Tibial nerve (tissue), 4 donors: Measurements from ENCODE around the gene SUGP1. TPM values are rescaled to one million over a fixed set of nuclear protein-coding genes. Genes with fewer than 3 reads are reported as not detected.

Experiments used
- DNase-seq, 2 donors: peaks; one replicate each; pipeline ENCODE4 v3.0.0-alpha.2; 2019; ENCODE audit warnings: low spot score in 2 of 2
- H3K27ac ChIP-seq, 4 donors: fragments of 200-600 bp; sonication (generic) in 3 of 4; one replicate each; pipeline ENCODE4 v1.5.1; 2017 to 2019; ENCODE audit warnings: mild to moderate bottlenecking in 1 of 4
- H3K27me3 ChIP-seq, 2 donors: fragments of 200-600 bp; sonication (generic) in 1 of 2; one replicate each; pipeline versions ENCODE4 v1.5.1 to v1.6.0; 2017 to 2019
- H3K36me3 ChIP-seq, 3 donors: fragments of 200-600 bp; sonication (generic); one replicate each; pipeline ENCODE4 v1.5.1; 2018 to 2019
- H3K4me1 ChIP-seq, 4 donors: fragments of 200-600 bp; sonication (generic) in 3 of 4; one replicate each; pipeline ENCODE4 v1.5.1; 2017 to 2019
- H3K4me3 ChIP-seq, 4 donors: fragments of 200-600 bp; sonication (generic) in 3 of 4; one replicate each; pipeline ENCODE4 v1.5.1; 2017 to 2019; ENCODE audit warnings: mild to moderate bottlenecking in 1 of 4, moderate library complexity in 1 of 4
- H3K9me3 ChIP-seq, 4 donors: fragments of 200-600 bp; sonication (generic) in 3 of 4; one replicate each; pipeline ENCODE4 v1.5.1; 2017 to 2019
- EP300 ChIP-seq, 2 donors: sonication (generic); formaldehyde crosslinking; IDR thresholded peaks; one replicate each; pipeline ENCODE4 v1.6.1; 2017; ENCODE audit warnings: antibody characterized with exemption in 2 of 2, mild to moderate bottlenecking in 1 of 2
- POLR2A ChIP-seq, 2 donors: fragments of 450-650 bp; IDR thresholded peaks; one replicate each; pipeline ENCODE4 v1.6.1; 2017; ENCODE audit warnings: antibody characterized with exemption in 2 of 2, mild to moderate bottlenecking in 2 of 2, moderate library complexity in 2 of 2
- WGBS, 2 donors: methylation state at CpG; one replicate each; pipeline ENCODE4 v1.1.5; 2018; 5-methylcytosine and 5-hydroxymethylcytosine counted together
- total RNA-seq, 4 donors: library from RNA; depleted of rRNA; stranded (reverse); fragments of >200 nt; gene quantifications; one replicate each; pipeline ENCODE4 v1.1.0, GENCODE V29; 2016
- TF ChIP-seq, protein P1 (sequence below), 5 experiments: fragments of 200-600 bp in 3 of 5; fragments of 450-650 bp in 2 of 5; sonication (generic) in 3 of 5; IDR thresholded peaks; one replicate each; pipeline ENCODE4 v1.5.1; 2016 to 2019; ENCODE audit warnings: antibody characterized with exemption in 5 of 5, mild to moderate bottlenecking in 3 of 5, moderate library complexity in 2 of 5

The SUGP1 gene
- total RNA-seq, 4 donors from 2014 or later, result 21.6 to 36.0 (median 27.5) TPM

DNA sequence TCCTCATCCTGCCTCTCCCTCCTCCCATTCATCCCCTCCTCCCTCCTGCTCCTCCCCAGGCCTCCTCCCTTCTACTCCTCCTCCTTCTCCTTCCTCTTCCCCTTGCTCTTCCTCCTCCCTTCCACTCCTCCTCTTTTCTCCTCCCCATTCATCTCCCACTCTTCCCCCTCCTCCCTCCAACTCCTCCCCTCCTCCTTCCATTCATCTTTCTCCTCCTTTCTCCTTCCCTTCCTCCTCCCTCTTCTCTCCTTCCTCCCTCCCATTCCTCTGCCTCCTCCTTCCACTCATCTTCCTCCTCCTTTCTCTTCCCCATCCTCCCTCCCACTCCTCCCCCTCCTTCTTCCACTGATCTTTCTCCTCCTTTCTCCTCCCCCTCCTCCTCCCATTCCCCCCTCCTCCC, 80.6 kb downstream of the SUGP1 start:
- no peak for DNase-seq
- TF ChIP-seq EP300 (IDR thresholded peaks at IDR 0.05), result no peak
- TF ChIP-seq, protein P1, sequence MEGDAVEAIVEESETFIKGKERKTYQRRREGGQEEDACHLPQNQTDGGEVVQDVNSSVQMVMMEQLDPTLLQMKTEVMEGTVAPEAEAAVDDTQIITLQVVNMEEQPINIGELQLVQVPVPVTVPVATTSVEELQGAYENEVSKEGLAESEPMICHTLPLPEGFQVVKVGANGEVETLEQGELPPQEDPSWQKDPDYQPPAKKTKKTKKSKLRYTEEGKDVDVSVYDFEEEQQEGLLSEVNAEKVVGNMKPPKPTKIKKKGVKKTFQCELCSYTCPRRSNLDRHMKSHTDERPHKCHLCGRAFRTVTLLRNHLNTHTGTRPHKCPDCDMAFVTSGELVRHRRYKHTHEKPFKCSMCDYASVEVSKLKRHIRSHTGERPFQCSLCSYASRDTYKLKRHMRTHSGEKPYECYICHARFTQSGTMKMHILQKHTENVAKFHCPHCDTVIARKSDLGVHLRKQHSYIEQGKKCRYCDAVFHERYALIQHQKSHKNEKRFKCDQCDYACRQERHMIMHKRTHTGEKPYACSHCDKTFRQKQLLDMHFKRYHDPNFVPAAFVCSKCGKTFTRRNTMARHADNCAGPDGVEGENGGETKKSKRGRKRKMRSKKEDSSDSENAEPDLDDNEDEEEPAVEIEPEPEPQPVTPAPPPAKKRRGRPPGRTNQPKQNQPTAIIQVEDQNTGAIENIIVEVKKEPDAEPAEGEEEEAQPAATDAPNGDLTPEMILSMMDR (IDR thresholded peaks at IDR 0.05), result no peak
- no peak for TF ChIP-seq POLR2A (IDR thresholded peaks at IDR 0.05)
- H3K27me3 ChIP-seq, result peaks cover 0 to 15% of the 10 kb centered on the region in 2 donors

DNA sequence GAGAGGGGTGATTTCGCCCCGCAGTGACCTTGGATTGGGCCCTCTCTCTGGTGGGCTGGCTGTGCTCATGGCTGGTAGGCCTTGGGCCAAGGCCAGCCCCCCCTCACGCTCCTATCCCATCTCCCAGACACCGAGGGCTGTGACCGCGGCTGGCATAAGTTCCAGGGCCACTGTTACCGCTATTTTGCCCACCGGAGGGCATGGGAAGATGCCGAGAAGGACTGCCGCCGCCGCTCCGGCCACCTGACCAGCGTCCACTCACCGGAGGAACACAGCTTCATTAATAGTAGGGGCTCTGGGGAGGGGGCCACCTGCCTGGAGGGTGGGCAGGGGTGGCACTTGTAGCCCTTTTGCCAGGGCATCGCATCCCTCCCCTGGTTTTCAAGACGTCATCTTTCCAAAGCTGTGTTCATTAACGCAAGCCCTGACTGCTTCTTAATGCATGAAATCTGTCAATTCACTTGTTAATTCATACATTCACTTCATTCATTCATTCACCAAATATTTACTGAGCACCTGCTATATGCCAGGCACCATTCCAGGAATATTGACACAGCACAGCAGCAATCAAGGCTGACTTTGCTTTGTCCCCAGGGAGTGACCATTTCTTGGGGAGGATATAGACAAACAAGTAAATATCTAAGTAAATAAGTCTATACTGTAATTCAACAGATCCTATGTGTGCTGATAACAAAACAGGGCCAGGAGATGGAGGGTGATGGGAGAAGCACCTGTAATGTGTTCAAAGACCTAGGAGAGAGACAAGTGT, 82.0 kb downstream of the SUGP1 start:
- WGBS, 2 donors, result 75 to 83% methylated on average over 14 to 16 of the region's 18 CpGs
- H3K27ac ChIP-seq, result no peak overlapping the region
- no peaks in the 10 kb centered on the region for H3K4me1 ChIP-seq
- peaks cover 0 to 4% (median 0%) of the 10 kb centered on the region in 3 donors for H3K36me3 ChIP-seq
- DNase-seq, result no peak
- H3K27me3 ChIP-seq, result peaks cover 0 to 15% of the 10 kb centered on the region in 2 donors
- TF ChIP-seq EP300 (IDR thresholded peaks at IDR 0.05) (no peak), POLR2A (IDR thresholded peaks at IDR 0.05) (no peak)
- TF ChIP-seq, protein P1 (IDR thresholded peaks at IDR 0.05), result no peak
- peaks cover 0 to 31% (median 5%) of the 10 kb centered on the region in 4 donors for H3K9me3 ChIP-seq
- H3K4me3 ChIP-seq, result no peak overlapping the region

More for the DNA sequence above, 80.6 kb downstream of the SUGP1 start:
- no peaks in the 10 kb centered on the region for H3K4me1 ChIP-seq
- H3K4me3 ChIP-seq, result no peak overlapping the region
- peaks cover 0 to 17% (median 3%) of the 10 kb centered on the region in 4 donors for H3K9me3 ChIP-seq
- no peaks in the 10 kb centered on the region for H3K36me3 ChIP-seq
- no peak overlapping the region for H3K27ac ChIP-seq

DNA sequence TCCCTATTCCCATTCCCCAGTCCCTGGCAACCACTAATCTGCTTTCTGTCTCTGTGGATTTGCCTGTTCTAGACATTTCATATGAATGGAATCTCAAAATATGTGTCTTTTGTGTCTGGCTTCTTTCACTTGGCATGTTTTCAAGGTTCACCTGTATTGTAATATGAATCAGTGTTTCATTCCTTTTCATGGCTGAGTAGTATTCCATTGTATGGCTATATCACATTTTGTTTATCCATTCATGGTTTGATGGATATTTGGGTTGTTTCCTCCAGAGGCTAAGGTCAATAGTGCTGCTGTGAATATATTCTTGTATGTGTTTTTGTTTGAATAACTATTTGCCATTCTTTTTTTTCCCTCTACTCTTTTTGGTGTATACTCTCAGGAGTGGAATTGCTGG, 84.1 kb downstream of the SUGP1 start:
- Histone ChIP-seq H3K4me1 (no peaks in the 10 kb centered on the region), H3K9me3 (peaks cover 0 to 38% (median 5%) of the 10 kb centered on the region in 4 donors), H3K27ac (no peak overlapping the region), H3K27me3 (peaks cover 0 to 13% of the 10 kb centered on the region in 2 donors), H3K36me3 (peaks cover 0 to 4% (median 0%) of the 10 kb centered on the region in 3 donors), H3K4me3 (no peak overlapping the region)
- TF ChIP-seq EP300 (IDR thresholded peaks at IDR 0.05), result no peak
- no peak for TF ChIP-seq POLR2A (IDR thresholded peaks at IDR 0.05)
- TF ChIP-seq, protein P1 (IDR thresholded peaks at IDR 0.05), result no peak
- no peak for DNase-seq

DNA sequence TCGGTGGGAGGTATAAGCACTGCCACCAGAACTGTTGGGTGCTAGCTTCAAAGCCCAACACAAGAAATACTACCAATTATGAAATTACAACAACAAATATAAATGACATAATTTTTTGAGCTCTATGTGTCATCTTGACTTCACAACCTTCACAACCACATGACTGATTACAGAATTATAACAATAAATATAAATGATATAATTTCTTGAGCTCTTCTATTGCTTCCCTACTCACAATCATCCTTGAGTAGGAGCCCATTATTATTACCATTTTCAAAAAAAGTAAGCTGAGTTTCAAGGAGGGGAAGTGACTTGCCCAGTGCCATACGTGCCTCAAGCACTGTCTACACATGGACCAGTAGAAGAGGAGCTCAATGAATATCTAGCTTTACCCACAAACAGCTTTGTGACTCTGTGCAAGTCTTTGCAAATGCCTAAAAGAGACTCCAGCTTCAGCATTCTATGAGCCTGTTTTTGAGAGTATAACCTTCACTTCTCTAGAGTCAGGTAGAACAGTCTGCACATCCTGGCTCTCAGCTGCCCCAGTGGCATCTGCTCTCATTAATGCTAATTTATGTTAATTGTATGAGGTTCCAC, 86.0 kb downstream of the SUGP1 start:
- Histone ChIP-seq H3K4me3 (no peak overlapping the region), H3K36me3 (peaks cover 0 to 4% (median 0%) of the 10 kb centered on the region in 3 donors), H3K27ac (no peak overlapping the region), H3K9me3 (peaks cover 0 to 38% (median 5%) of the 10 kb centered on the region in 4 donors), H3K4me1 (no peaks in the 10 kb centered on the region), H3K27me3 (no peaks in the 10 kb centered on the region)
- TF ChIP-seq, protein P1 (IDR thresholded peaks at IDR 0.05), result no peak
- 72 to 93% methylated on average over 2 of the region's 2 CpGs for WGBS, 2 donors
- no peak for DNase-seq

DNA sequence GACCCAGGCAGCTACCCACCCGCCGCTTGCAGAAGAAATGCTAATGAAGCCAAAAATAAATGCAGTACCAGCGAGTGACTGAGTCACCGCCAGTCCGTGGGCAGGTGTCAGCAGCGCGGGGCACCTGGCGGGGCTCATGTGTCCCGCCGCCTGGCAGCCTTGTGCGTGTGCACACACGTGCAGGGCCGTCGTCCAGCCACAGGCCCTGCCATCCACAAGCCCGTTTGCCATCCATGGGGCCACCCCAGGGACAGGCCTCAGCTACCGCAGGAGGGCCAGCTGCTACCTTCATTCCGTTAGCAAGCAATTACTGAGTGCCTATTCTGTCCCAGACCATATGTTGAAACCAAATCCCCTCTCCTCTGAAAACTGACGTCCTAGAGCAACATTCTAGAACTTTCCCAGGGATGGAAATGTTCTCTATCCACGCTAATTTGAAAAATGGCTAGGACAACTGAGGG, 88.0 kb downstream of the SUGP1 start:
- Histone ChIP-seq H3K4me1 (no peaks in the 10 kb centered on the region), H3K9me3 (peaks cover 0 to 38% (median 5%) of the 10 kb centered on the region in 4 donors), H3K27me3 (peaks cover 0 to 6% of the 10 kb centered on the region in 2 donors), H3K36me3 (peaks cover 0 to 4% (median 0%) of the 10 kb centered on the region in 3 donors), H3K27ac (no peak overlapping the region), H3K4me3 (no peak overlapping the region)
- TF ChIP-seq POLR2A (IDR thresholded peaks at IDR 0.05), result no peak
- TF ChIP-seq, protein P1 (IDR thresholded peaks at IDR 0.05), result no peak
- TF ChIP-seq EP300 (IDR thresholded peaks at IDR 0.05), result no peak
- no peak for DNase-seq
- WGBS, 2 donors, result 66 to 79% methylated on average over 16 to 19 of the region's 19 CpGs
